LHCN-M2 (cell line): Measurements from ENCODE around the gene AHSG. TPM values are rescaled to one million over a fixed set of nuclear protein-coding genes. Genes with fewer than 3 reads are reported as not detected.
A peak's percentile ranks its signal among the peaks of the same experiment; 100 is the strongest.

ENCODE experiments used
- DNase-seq: peaks from one replicate; pipeline ENCODE4 v3.0.0-alpha.2; 2012; ENCODE audit warnings: low read depth
- total RNA-seq: library from RNA; depleted of rRNA; stranded (reverse); fragments of >200 nt; gene quantifications from 2 replicates; pipeline ENCODE4 v1.2.3, GENCODE V29; 2014

The AHSG gene
- total RNA-seq, 1 experiment from 2014 or later, result not detected

DNA sequence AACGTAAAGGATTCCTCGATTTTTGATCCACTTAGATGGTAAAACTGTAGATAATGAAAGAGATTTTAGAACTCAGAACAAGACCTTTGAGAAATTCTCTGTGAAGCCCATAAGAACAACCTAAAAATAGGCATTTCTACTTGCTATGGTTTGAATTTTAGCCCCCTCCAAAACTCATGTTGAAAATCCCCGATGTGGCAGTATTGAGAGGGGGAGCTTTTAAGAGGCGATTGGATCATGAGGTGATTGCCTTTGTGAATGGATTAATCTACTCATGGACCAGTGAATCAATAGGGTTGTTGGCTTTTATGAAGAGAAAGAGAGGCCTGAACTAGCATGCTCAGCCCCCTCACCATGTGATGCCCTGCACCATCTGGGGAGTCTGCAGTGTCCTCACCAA, 20.2 kb upstream of the AHSG start:
- DNase-seq, result no peak

DNA sequence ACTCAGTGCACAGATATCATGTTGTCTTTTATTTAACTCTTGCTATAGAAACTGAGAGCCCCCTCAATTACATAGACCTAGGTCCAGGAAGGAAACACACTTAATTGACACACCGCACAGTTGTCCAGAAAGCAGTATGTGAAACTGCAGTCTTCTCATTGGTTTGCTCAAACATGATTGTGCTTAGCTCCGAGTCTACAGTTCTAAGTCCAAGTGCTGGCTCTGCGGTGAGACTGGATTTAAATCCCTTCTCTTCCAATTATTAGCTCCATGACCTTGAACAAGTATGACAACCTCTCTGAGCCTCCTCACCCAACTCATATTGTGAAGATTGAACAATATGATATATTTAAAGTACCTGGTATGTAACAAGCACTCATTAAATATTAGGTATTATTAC, 19.0 kb upstream of the AHSG start:
- no peak for DNase-seq

DNA sequence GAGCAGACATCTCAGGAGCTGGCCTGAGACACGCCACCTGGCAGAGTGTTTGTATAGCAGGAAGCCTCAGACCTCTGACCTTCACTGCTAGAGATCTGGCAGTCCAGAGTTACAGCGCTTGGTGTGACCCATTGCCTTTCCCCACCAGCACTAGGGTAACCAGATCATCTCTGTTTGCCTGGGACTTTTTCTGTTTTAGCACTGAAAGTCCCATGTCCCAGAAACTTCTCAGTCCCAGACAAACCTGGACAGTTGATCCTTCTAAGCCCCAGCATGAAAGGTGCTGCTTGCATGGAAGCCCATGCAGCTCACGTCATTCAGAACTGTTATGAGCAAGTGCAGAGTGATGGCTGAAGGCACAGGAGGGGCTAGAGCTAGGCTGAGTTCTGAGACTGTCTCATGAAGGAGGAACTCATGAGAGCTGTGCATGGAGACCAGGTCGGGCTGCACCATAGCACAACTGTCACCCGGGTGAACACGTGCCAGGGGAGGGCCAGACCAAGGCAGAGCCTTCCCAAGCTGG, 18.2 kb upstream of the AHSG start:
- no peak for DNase-seq

DNA sequence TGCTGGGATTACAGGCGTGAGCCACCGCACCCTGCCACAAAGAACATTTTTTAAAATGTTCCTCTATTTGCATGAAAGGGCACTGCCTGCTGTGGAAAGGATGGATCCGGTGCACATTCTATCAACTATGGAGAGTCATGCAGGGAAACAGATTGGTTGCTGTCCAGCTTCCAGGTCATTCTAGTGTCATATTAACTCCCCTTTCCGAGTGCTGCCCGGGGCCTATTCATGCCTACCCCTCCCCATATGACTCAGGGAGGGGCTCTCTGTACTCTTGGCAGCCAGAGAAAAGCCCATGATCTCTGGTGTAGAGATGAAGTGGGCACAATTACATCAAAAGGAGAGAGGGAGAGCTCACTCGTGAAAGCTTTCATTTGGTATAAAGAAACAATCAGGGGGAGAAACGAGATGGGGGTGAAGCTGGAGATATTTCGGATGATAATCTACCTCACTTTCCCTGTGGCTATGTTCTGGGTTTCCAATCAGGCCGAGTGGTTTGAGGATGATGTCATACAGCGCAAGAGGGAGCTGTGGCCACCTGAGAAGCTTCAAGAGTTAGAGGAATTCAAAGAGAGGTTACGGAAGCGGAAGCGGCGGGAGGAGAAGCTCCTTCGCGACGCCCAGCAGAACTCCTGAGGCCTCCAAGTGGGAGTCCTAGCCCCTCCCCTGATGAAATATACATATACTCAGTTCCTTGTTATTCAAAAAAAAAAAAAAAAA, 16.1 kb upstream of the AHSG start:
- DNase-seq, result no peak

DNA sequence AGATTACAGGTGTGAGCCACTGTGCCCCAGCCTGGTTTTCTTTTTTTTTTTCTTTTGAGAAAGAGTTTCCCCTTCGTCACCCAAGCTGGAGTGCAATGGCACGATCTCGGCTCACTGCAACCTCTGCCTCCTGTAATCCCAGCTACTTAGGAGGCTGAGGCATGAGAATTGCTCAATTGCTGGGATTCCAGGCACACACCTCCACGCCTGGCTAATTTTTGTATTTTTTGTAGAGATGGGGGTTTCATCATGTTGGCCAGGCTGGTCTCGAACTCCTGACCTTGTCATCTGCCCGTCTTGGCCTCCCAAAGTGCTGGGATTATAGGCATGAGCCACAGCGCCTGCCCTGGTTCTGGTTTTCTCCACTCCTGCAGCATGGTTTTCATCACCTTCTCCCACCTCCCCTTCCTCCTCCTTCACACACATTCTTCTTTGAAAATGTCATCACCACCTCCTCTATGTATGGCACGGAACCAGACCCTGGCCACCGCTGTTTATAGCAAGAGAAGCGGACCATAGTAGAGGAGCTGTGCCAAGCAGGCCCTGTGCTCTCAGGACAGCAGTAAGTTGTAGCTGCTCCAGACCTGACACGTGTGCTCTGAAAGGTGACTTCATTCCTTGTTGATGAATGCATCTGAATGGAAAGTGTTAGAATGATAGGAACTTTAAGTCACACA, 14.6 kb upstream of the AHSG start:
- no peak for DNase-seq

DNA sequence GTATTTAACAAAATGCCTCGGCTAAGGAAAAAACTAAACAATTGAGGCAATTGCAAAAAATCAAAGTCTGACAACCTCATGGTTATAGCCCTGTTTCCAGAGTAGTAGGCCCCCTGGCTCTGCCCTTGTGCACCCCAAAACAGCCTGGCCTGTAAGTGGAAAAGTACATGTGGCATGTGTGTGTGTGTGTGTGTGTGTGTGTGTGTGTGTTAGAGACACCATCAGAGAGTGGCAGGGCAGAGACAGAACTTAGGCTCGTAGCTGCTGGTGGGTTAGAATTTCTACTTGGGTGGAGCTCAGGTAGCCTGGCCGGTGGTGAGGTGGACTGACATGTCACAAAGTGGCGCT, 14.1 kb upstream of the AHSG start:
- no peak for DNase-seq

DNA sequence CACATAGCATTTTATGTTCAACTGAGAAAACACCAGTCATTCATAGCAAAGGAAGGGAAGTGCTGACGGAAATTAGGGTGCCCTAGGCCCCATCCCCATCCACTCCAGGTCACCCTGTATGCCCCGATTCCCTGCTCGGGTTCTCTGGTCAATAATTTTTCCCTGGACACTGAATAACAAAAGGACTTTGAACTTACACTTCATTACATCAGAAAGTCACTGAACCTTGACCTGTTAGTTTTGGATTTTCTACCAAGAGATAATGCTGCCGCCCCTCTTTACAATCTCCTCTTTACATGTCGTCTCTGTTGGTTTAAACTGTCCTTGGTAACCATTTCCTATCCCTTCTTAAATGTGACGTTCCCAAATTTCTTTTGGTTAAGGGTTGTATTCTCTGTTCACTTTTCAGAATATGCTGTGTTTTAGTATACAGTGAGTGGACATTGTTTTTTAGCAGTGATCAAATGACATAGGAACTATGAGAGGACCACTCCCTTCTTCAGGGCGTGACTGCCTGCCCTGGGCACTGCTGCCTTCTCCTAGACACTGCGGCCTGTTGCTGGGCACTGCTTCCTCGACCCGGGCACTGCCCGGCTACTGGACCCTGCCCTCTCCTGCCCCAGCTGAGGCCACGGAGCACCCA, 13.6 kb upstream of the AHSG start:
- DNase-seq, result no peak

DNA sequence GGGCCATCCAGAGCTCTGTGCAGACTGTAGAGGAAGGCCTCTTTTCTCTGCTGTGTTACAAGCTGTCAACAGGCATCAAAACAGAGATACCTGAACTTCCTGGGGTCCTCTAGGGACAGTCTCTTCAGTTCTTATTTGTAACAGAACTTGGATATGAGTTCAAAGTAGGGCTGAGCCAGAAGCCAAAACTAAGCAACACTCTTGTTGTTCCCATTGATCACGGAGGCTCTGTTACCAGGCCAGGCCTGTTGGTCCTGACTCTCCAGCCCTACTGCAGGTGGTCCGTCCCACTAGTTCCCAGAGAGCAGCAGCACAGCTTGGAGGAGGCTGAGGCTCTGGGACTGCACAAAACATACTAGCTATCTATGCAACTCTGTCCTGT, 13.1 kb upstream of the AHSG start:
- no peak for DNase-seq

DNA sequence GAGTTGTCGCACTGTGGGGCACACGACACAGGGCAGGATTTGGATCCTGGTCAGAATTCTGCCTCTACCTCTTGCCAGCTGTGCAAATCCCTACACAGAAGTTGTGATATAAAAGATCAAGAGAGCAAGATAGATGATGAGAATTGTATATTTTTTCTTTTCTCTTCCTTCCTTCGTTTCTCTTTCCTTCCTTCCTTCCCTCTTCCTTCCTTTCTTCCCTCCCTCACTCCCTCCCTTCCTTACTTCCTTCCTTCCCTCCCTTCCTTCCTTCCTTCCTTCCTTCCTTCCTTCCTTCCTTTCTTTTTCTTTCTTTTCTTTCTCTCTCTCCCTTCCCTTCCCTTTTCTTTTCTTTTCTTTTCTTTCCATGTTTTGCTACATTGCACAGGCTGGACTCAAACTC, 12.0 kb upstream of the AHSG start:
- no peak for DNase-seq

DNA sequence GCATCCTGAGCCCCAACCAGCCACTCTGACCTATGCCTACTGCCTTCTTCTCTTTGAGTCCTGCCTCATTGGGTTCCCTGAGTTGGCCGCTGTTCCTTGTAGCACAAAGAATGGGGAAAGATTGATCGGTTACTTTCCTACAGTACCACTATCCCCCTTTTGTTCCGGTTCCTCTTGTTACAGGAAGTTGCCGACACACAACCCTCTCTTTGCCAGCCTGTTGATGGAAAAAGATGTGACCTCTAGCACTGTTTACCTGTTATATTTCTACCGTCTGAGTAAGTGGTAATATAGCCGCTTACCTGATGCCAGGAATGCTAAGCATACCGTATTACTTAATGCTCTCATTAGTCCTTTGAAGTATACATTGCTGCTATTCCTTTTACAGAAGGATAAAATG, 9.7 kb upstream of the AHSG start:
- DNase-seq, result no peak

DNA sequence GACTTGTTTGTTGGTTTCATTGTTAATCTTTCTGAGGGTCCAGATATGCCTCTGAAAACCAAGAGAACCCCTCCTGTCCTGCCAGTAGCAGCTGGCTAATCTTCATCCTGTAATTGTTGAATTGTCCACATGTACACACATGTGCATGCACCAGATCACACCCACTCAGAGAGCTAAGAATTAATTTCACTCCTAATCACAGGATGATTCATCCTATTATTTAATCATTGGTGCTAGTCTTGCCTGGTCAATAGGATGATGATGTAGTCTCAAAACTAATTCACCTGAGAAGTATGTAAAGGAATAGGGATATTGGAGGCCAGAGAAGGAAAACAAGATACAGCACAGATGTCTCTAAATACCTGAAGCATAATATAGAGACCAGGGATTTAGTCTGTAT, 7.8 kb upstream of the AHSG start:
- no peak for DNase-seq

DNA sequence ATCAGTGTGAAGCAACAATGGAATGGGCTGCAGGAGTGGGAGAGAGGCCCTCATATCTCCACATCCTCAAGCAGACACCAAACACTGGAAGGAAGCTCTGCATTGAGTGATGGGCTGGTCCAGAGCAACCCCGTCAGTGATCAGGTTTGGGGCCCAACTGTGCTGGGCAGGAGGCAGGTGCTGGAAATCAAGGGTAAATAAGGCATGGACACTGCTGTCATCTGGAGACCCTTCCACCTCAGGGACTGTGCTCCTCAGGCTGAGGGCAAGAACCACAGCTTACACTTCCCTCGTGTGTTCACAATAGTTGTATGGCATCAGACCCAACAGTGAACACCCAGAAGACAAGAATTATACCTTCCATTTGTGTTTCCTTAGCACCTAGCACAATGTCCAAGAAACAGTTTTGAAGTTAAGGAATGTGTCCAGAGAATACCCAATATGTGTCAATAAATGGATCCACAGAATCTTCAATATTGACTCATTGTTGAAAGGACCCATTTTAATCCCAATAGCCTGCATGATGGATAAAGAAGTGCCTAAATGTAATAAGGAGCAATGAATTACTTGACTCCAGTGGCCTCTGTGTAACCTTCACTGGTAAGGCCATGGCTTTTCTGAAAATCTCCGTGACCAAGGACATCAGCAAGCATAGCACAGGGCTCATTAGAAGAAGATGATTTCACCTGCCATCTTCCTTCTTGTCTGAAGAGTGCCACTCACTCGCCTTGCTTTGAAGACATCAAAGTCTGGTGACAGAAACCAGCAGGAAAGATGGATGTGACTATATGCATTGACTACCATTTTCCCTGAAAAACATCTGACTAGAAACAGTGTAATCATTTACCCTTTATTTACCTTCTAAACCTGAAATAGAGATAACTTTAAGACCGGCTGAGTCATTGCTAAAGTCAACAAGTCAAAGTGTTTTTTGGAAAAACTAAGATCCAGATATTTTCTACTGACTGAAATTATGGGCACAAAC, 7.0 kb upstream of the AHSG start:
- no peak for DNase-seq

DNA sequence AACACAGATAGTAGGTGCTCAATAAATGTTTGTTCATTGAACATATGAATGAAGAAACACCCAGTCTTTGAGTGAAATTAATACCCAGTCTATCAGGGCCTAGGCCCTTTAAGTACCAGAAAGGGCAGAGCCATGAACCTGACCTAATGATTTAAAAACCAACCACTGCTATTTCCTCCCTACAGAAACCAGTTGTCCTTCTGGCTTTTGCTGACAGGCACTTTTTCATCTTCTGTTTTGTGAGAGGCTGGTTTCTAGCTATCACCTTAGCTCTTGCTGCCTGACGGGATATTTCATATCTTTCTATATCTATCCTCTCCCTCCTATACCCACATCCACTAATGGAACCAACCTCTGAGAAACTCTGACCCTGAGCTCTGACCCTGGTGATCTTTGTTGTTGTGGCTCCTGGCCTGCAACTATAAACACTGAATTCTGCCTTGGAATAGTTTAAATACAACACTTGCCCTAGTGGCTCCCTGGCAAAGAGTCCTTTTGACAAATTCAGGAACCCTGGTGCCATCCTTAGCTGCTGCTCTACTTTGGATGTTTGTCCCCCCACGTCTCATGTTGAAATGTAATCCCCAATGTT, 4.1 kb upstream of the AHSG start:
- no peak for DNase-seq

DNA sequence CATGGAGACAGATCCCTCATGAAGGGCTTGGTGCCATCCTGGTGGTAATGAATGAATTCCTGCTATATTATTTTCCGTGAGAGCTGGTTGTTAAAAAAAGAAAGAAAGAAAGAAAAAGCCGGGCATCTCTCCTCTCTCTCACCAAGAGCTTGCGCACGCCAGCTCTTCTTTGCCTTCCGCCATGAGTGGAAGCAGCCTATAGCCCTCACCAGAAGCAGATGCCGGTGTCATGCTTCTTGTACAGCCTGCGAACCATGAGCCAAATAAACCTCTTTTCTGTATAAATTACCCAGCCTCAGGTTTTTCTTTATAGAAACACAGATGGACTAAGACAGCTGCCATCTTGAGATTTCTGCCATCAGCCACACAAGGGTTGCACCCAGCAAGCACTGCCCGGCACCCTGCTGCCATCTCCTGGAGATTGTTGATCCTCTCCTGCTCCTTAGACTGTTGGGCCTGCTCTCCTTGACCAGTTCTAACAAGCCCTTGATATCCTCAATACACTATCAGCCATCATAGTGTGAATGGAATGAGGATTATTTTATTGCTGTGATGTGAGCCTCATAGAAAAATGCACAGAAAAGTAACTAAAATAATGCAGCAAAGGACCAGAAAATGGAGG, 3.5 kb upstream of the AHSG start:
- peak; percentile 27 for DNase-seq

DNA sequence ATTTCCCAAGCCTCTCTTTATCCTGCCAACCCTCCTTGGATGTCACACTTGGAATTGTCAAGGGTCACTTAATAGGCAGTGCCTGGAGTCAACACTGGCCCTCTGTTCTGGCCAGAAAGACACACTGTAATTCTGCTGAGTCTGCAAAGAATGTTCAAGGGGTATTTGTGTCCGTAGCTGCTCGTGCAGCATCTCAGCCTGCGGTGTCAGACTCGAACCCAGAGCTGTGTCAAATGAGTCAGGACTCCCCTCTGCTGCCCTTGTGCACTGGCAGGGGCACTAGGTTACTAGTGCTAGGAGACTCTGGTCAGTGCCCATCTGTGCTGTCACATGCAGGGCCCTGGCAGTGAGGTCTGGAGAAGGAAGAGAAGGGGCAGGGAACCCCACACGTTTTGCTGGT, 795 bp upstream of the AHSG start:
- no peak for DNase-seq

DNA sequence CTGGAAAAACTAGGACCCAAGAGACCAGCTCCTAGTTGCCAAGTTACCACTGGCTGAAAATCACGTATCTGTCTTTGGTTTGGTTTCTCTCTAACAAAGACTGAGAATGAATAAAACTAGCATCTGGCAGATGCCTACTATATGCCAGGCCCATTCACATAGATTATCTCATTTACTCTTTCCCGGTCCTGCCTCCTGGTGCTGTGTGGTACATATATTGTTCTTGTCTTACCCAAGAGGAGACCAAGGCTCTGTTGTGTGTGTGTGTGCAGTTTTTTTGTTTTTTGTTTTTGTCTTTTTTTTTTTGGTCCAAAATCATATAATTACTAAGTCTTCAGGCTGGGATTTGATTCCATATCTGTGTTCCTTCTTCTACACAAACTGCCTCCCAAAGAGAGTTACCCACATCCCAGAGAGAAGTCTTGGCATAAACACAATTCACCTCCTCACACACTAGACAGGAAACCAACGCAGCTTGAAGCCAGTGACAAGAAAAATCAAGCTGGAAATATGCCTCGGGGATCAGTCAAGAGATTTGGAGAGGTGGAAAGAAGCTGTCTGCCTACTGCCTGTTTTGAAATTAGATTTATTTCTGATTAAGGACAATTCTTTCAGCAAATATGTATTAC, 891 bp downstream of the AHSG start:
- DNase-seq, result no peak

DNA sequence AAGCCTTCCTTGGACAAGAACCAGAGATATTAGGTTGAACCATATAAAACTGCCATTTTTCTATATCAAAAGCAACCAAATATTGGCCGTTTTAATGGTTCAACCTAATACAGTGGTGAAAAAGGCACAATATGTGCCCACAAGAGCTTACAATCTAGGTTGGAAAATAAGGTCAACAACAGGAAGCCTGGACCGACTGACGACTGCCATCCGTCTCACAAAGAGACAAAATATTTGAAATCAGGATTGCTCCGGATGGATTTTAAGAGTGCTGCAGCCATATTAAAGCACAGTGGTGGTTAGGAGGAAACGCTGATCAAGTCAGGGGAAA, 1.4 kb downstream of the AHSG start:
- no peak for DNase-seq

DNA sequence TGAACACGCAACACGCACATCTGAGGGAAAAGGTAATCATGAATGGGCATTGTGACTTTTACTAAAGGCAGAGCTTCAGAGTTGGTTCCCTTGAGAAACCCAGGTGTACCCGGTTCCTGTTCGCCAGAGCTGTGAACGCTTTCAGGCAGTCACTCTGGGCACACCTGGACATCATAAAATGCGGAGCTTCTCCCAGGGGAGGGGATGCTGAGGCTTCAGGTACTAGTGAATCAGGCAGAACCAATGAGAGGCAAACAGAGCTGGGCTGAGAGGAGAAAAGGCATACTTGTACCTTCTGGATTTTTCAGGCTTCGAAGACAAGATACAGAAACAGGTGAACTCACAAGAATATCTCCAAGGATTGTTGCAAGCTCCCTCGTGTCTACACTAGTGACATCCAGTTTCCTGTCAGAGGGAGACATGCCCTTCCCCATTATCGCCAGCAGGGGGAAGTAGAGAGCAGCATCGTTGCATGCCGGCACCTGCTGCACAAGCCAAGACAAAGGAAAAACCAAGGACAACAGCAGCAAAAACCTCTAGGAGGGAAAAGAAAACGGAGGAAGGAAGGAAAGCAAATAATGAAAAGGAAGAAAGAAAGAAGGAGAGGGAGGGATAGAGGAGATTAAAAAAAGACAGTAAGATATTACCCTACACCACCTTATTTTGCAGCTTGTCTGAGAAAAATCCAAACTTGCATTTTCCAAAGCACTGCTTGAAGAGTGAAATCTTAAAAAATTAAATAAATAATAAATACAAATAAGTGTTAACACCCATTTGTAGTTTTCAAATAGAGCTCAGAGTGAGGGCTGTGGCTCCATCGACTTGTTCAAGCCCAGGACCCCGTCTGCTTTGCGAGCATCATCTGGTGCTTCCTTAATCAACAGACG, 2.0 kb downstream of the AHSG start:
- peak; percentile 53 for DNase-seq

DNA sequence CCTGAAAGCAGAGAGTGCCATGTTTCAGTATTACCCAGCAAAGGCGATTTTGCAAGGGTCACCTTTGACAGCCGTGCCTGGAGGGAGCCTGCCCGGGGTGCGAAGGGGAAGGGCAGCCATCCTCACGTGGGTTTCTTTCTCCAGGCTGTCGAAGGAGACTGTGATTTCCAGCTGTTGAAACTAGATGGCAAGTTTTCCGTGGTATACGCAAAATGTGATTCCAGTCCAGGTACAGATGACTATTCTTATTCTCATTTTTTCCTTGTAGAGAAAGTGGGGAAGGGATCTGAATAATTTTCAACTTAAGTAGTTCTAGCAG, 3.4 kb downstream of the AHSG start:
- no peak for DNase-seq
